PC-9 (cell line): Measurements from ENCODE around the gene MPC1. TPM values are rescaled to one million over a fixed set of nuclear protein-coding genes. Genes with fewer than 3 reads are reported as not detected.

Experiments
- BruUV-seq: library from RNA; stranded (reverse); fragments of 400-500 nt; replicated peaks from 2 replicates; lab custom pipeline; 2021; lab: Mats Ljungman, UMichigan
- CTCF ChIA-PET: fragments of 300-600 bp; sonication (Branson Sonifier 250); formaldehyde crosslinking; loops from one replicate; lab custom pipeline; 2022; ENCODE audit warnings: antibody characterized with exemption; lab: Charles Lee
- POLR2A ChIA-PET: fragments of 300-600 bp; sonication (Branson Sonifier 250); formaldehyde crosslinking; loops from one replicate; lab custom pipeline; 2022; ENCODE audit warnings: antibody characterized with exemption; ENCODE audit not compliant: unreplicated experiment; lab: Charles Lee
- DNase-seq, 2 experiments: peaks; one replicate each; pipeline versions ENCODE4 v3.0.0 to v3.0.0-alpha.2; 2015 to 2022; ENCODE audit warnings: mixed read lengths in 1 of 2
- H2AFZ ChIP-seq: fragments of 200-600 bp; sonication (generic); 2 replicates; pipeline ENCODE4 v1.8.1; 2017; ENCODE audit warnings: antibody characterized with exemption
- H3F3A ChIP-seq: fragments of 200-600 bp; sonication (generic); 2 replicates; pipeline ENCODE4 v1.8.1; 2017; ENCODE audit warnings: antibody characterized with exemption, mild to moderate bottlenecking, low read depth; ENCODE audit not compliant: insufficient read depth
- H3K27ac ChIP-seq: fragments of 200-600 bp; sonication (generic); 2 replicates; pipeline ENCODE4 v1.6.1; 2016; ENCODE audit warnings: mixed run types
- H3K27me3 ChIP-seq: fragments of 200-600 bp; sonication (generic); 2 replicates; pipeline ENCODE4 v1.6.1; 2016; ENCODE audit warnings: low read depth, mixed run types; ENCODE audit not compliant: insufficient read depth
- H3K36me3 ChIP-seq: fragments of 200-600 bp; sonication (generic); 2 replicates; pipeline ENCODE4 v1.6.1; 2016; ENCODE audit warnings: low read depth, mixed run types
- H3K4me1 ChIP-seq: fragments of 200-600 bp; sonication (generic); replicated peaks from 2 replicates; pipeline ENCODE4 v1.6.1; 2016; ENCODE audit warnings: mixed run types; ENCODE audit not compliant: insufficient read depth
- H3K4me2 ChIP-seq: fragments of 200-600 bp; sonication (generic); 2 replicates; pipeline ENCODE4 v1.6.1; 2017; ENCODE audit warnings: mixed run types
- H3K4me3 ChIP-seq: fragments of 200-600 bp; sonication (generic); 2 replicates; pipeline ENCODE4 v1.6.1; 2016; ENCODE audit warnings: mixed run types
- H3K79me2 ChIP-seq: fragments of 200-600 bp; sonication (generic); 2 replicates; pipeline ENCODE4 v1.6.1; 2017; ENCODE audit warnings: low read depth, mixed run types
- H3K9me2 ChIP-seq: fragments of 200-600 bp; sonication (generic); 2 replicates; pipeline ENCODE4 v1.8.1; 2017; ENCODE audit warnings: mild to moderate bottlenecking; ENCODE audit not compliant: insufficient read depth
- H3K9me3 ChIP-seq: fragments of 200-600 bp; sonication (generic); 2 replicates; pipeline ENCODE4 v1.8.1; 2016; ENCODE audit warnings: low read depth; ENCODE audit not compliant: insufficient read depth
- H4K20me1 ChIP-seq: fragments of 200-600 bp; sonication (generic); 2 replicates; pipeline ENCODE4 v1.8.1; 2017; ENCODE audit not compliant: insufficient read depth
- EZH2 ChIP-seq: fragments of 200-600 bp; sonication (generic); IDR thresholded peaks from 2 replicates; pipeline ENCODE4 v1.8.0; 2017; ENCODE audit warnings: antibody characterized with exemption, low read depth
- intact Hi-C: fragments of 100-400 bp; cut with micrococcal nuclease; formaldehyde crosslinking; loops from one replicate; pipeline ENCODE4 v1.10.0; 2022; ENCODE audit not compliant: unreplicated experiment
- total RNA-seq: library from RNA; stranded (reverse); gene quantifications from 2 replicates; pipeline ENCODE4 v1.2.3, GENCODE V29; 2021
- TF ChIP-seq, protein P1 (sequence below): fragments of 200-600 bp; sonication (generic); conservative IDR thresholded peaks from 2 replicates; pipeline ENCODE4 v1.6.1; 2017; ENCODE audit warnings: mixed run types, antibody characterized with exemption, mild to moderate bottlenecking, moderate library complexity

The MPC1 gene
- total RNA-seq, 1 experiment from 2014 or later: 13.3 TPM

DNA sequence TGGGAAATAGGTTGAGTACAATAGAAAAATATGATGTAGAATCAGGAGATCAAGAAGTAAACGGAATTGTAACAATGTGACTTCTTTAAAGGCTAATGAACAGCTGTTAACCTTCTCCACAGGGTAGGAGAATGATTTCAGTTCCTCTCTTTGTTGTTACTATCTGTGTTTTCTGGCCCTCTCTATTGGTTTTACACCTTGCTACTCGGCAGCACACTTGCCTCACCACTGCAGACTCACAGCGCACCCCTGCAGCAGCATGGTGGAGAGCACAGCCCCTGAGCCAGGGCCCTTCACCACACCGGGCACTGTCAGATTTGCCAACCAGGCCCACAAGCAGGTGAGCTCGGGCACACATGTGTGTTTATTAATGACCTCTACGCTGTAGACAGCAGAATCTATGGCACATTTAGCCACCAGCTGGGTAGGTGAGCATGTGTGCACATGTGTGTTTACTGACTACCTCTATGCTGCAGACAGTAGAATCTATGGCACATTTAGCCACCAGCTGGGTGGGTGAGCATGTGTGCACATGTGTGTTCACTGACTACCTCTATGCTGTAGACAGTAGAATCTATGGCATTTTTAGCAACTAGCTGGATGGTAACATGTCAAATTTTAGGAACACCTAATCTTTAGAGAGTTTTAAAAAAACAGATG lies 57.2 kb downstream of the MPC1 start:
- Histone ChIP-seq H2AFZ (no peak overlapping the region), H3K4me3 (no peak overlapping the region), H3K4me2 (no peak overlapping the region), H3K36me3 (no peaks in the 10 kb centered on the region), H3K9me3 (no peaks in the 10 kb centered on the region), H4K20me1 (peaks cover 31% of the 10 kb centered on the region), H3K27ac (no peak overlapping the region), H3K79me2 (peaks cover 3% of the 10 kb centered on the region; the same call in 1 of the 2 replicates), H3F3A (peaks cover 8% of the 10 kb centered on the region; the same call in 1 of the 2 replicates), H3K4me1 (no peaks in the 10 kb centered on the region), H3K27me3 (no peaks in the 10 kb centered on the region), H3K9me2 (no peaks in the 10 kb centered on the region)
- TF ChIP-seq, protein P1, sequence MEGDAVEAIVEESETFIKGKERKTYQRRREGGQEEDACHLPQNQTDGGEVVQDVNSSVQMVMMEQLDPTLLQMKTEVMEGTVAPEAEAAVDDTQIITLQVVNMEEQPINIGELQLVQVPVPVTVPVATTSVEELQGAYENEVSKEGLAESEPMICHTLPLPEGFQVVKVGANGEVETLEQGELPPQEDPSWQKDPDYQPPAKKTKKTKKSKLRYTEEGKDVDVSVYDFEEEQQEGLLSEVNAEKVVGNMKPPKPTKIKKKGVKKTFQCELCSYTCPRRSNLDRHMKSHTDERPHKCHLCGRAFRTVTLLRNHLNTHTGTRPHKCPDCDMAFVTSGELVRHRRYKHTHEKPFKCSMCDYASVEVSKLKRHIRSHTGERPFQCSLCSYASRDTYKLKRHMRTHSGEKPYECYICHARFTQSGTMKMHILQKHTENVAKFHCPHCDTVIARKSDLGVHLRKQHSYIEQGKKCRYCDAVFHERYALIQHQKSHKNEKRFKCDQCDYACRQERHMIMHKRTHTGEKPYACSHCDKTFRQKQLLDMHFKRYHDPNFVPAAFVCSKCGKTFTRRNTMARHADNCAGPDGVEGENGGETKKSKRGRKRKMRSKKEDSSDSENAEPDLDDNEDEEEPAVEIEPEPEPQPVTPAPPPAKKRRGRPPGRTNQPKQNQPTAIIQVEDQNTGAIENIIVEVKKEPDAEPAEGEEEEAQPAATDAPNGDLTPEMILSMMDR: no peak
- TF ChIP-seq EZH2: no peak
- BruUV-seq: no TSS peak
- CTCF ChIA-PET: no interaction called here
- POLR2A ChIA-PET: no interaction called here
- intact Hi-C loops: no loop called here
- no peak for DNase-seq

GRCh38 chr6:166323395-166323794 lies 59.3 kb downstream of the MPC1 start:
- no TSS peak for BruUV-seq
- Histone ChIP-seq H3K9me2 (no peaks in the 10 kb centered on the region), H3K4me2 (no peak overlapping the region), H3K4me3 (no peak overlapping the region), H3K27ac (no peak overlapping the region), H4K20me1 (peaks cover 16% of the 10 kb centered on the region), H3K36me3 (no peaks in the 10 kb centered on the region), H3F3A (peaks cover 8% of the 10 kb centered on the region; the same call in 1 of the 2 replicates), H3K79me2 (no peaks in the 10 kb centered on the region), H3K27me3 (no peaks in the 10 kb centered on the region), H2AFZ (no peak overlapping the region), H3K4me1 (no peaks in the 10 kb centered on the region), H3K9me3 (no peaks in the 10 kb centered on the region)
- TF ChIP-seq, protein P1: no peak
- TF ChIP-seq EZH2: no peak
- no peak for DNase-seq
- ChIA-PET POLR2A (no interaction called here), CTCF (no interaction called here)
- intact Hi-C loops: no loop called here

DNA sequence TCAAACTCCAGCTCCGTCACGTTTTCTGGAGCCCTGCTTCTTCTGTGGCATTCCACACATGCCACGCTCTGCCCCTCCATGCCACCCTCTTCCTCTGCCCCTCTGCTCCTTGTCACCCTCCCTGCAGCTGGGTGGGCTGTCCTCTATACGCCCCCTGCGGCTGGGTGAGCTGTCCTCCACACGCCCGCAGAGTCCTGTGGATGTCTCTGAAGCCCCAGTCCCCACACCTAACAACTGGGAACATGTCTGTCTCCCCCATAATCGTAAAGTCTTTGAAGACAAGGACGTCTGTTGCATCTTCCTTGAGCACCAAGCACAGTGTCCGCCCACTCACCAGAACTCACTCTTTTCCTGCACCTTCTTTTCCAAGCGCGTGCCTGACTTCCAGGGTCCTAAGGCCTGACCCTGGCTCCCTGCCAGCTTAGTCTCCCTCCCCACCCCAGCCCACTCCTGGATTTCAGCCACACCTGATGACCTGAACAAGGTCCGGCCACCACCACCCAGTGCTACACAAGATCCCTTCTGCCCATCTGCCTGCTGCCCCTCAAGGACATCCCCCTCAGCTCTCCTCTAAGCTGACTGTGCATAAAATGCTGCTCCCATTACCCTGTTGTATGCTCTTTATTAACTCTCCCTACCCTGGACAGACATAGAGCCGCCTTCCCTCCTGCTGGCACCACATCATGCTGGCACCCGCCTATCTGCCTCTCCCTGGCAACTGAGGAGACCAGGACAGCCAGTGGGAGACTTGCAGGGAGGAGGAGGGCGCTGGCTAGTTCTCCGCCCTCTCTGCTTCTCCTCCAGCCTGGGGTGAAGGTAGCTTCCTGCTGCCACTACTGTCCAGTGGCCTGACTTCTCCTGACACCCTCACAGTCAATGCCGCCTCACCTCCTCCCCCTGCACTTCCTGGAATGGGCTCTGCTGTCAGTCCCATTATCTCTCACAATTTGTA lies 63.8 kb downstream of the MPC1 start:
- no peak overlapping the region for H3K4me3 ChIP-seq
- no peak overlapping the region for H3K4me2 ChIP-seq
- BruUV-seq: no TSS peak
- intact Hi-C loops: no loop called here
- H3K36me3 ChIP-seq: no peaks in the 10 kb centered on the region
- no peaks in the 10 kb centered on the region for H3K9me2 ChIP-seq
- no peaks in the 10 kb centered on the region for H3K27me3 ChIP-seq
- H4K20me1 ChIP-seq: no peaks in the 10 kb centered on the region
- no peaks in the 10 kb centered on the region for H3K79me2 ChIP-seq
- no peak overlapping the region for H3K27ac ChIP-seq
- no peaks in the 10 kb centered on the region for H3K9me3 ChIP-seq
- no peaks in the 10 kb centered on the region for H3K4me1 ChIP-seq
- ChIA-PET POLR2A (interaction anchor here (0.7 kb wide), 1 partner anchor 45 kb away, joined by 3 read pairs; no protein-coding TSS in a partner anchor), CTCF (no interaction called here)
- DNase-seq: no peak
- peaks cover 8% of the 10 kb centered on the region; the same call in 1 of the 2 replicates for H3F3A ChIP-seq
- no peak for TF ChIP-seq EZH2
- TF ChIP-seq, protein P1: no peak
- no peak overlapping the region for H2AFZ ChIP-seq
